ENCODE measurements around the gene SSC5D. TPM values are rescaled to one million over a fixed set of nuclear protein-coding genes. Genes with fewer than 3 reads are reported as not detected.

Gene SSC5D
- total and polyA plus RNA-seq, 4 donors: 0.08 to 1.0 (median 0.51) TPM

DNA sequence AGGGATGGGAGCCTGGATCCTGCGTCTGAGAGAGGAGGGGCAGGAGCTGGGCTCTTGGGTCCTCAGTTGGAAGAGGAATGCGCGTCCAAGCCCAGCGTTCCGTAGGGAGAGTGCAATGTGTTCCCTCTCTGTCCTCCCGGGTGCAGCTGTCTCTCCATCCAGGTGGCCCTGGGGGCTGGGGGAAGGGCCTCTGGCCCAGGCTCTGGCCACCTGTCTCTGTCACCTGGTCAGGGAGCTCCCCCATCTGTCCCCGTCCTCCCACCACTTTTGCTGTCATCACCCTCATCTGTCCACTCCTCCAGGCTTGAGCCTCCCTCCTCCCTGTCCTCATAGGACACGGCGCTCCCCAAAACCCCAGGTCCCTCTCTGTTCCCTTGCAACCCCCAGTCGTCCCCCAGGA lies 52.4 kb downstream of the SSC5D start:
- 45% methylated on average over 10 of the region's 10 CpGs for WGBS
- no peak overlapping the region for H3K27ac ChIP-seq (ENCODE audit: low read depth in 1 of 2, low read length in 2 of 2)
- H3K36me3 ChIP-seq (ENCODE audit: control insufficient read depth in 4 of 4, insufficient read depth in 3 of 4, low read depth in 1 of 4, low read length in 3 of 4): no peaks in the 10 kb centered on the region
- peaks cover 0 to 2% (median 0%) of the 10 kb centered on the region in 4 donors for H3K27me3 ChIP-seq (ENCODE audit: control insufficient read depth in 4 of 4, insufficient read depth in 4 of 4, low read length in 3 of 4)
- H3K4me1 ChIP-seq (ENCODE audit: control insufficient read depth in 4 of 4, insufficient read depth in 4 of 4, low read length in 3 of 4): peaks cover 0 to 2% (median 0%) of the 10 kb centered on the region in 4 donors
- no peaks in the 10 kb centered on the region for H3K9me3 ChIP-seq (ENCODE audit: control insufficient read depth in 4 of 4, low read length in 3 of 4)
- no peak for TF ChIP-seq JUND (IDR thresholded peaks at IDR 0.05)
- TF ChIP-seq GABPA (IDR thresholded peaks at IDR 0.05 in 1 of 2, conservative IDR thresholded peaks at IDR 0.05 in 1 of 2): no peak
- TF ChIP-seq, protein P1, sequence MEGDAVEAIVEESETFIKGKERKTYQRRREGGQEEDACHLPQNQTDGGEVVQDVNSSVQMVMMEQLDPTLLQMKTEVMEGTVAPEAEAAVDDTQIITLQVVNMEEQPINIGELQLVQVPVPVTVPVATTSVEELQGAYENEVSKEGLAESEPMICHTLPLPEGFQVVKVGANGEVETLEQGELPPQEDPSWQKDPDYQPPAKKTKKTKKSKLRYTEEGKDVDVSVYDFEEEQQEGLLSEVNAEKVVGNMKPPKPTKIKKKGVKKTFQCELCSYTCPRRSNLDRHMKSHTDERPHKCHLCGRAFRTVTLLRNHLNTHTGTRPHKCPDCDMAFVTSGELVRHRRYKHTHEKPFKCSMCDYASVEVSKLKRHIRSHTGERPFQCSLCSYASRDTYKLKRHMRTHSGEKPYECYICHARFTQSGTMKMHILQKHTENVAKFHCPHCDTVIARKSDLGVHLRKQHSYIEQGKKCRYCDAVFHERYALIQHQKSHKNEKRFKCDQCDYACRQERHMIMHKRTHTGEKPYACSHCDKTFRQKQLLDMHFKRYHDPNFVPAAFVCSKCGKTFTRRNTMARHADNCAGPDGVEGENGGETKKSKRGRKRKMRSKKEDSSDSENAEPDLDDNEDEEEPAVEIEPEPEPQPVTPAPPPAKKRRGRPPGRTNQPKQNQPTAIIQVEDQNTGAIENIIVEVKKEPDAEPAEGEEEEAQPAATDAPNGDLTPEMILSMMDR (IDR thresholded peaks at IDR 0.05; ENCODE audit: low read depth, low read length, missing input control): no peak
- TF ChIP-seq RAD21 (IDR thresholded peaks at IDR 0.05): no peak
- TF ChIP-seq HNF4G (IDR thresholded peaks at IDR 0.05): no peak
- no peak for TF ChIP-seq NR2F2 (IDR thresholded peaks at IDR 0.05)
- TF ChIP-seq, protein P2, sequence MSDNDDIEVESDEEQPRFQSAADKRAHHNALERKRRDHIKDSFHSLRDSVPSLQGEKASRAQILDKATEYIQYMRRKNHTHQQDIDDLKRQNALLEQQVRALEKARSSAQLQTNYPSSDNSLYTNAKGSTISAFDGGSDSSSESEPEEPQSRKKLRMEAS (IDR thresholded peaks at IDR 0.05): no peak
- TF ChIP-seq, protein P3, sequence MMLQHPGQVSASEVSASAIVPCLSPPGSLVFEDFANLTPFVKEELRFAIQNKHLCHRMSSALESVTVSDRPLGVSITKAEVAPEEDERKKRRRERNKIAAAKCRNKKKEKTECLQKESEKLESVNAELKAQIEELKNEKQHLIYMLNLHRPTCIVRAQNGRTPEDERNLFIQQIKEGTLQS (IDR thresholded peaks at IDR 0.05): no peak
- no peak for TF ChIP-seq YY1 (IDR thresholded peaks at IDR 0.05)
- no peak overlapping the region for H3K9ac ChIP-seq (ENCODE audit: low read depth in 1 of 2, low read length in 2 of 2)
- no peak overlapping the region for H3K4me3 ChIP-seq (ENCODE audit: low read depth in 1 of 3, low read length in 3 of 3)
- no peak for DNase-seq (ENCODE audit: low spot score)

DNA sequence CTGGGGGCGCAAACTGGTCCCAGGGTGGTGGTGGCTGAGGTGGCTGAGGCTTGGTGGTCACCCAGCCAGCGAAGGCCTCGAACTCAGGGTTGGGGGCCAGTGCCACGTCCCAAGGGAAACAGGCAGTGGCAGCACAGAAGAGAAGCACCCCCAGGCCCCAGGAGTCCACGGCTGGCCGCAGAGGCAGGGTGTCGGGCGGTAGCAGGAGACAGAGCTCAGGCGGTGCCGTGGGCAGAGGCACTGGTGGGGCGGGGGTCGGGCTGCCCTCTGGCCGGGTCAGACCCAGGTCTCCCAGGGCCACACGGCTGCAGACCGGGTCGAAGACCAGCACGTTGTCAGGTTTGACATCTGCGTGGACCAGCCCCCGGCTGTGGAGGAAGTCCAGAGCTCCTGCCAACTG lies 52.9 kb downstream of the SSC5D start:
- 65% methylated on average over 19 of the region's 19 CpGs for WGBS
- TF ChIP-seq JUND (IDR thresholded peaks at IDR 0.05): no peak
- TF ChIP-seq, protein P4, sequence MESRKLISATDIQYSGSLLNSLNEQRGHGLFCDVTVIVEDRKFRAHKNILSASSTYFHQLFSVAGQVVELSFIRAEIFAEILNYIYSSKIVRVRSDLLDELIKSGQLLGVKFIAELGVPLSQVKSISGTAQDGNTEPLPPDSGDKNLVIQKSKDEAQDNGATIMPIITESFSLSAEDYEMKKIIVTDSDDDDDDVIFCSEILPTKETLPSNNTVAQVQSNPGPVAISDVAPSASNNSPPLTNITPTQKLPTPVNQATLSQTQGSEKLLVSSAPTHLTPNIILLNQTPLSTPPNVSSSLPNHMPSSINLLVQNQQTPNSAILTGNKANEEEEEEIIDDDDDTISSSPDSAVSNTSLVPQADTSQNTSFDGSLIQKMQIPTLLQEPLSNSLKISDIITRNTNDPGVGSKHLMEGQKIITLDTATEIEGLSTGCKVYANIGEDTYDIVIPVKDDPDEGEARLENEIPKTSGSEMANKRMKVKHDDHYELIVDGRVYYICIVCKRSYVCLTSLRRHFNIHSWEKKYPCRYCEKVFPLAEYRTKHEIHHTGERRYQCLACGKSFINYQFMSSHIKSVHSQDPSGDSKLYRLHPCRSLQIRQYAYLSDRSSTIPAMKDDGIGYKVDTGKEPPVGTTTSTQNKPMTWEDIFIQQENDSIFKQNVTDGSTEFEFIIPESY (IDR thresholded peaks at IDR 0.05): no peak
- no peak for TF ChIP-seq EGR1 (IDR thresholded peaks at IDR 0.05; ENCODE audit: low read depth in 2 of 2)
- no peak for TF ChIP-seq FOXA1 (IDR thresholded peaks at IDR 0.05)
- no peak for TF ChIP-seq HNF4A (conservative IDR thresholded peaks at IDR 0.05)
- TF ChIP-seq, protein P5, sequence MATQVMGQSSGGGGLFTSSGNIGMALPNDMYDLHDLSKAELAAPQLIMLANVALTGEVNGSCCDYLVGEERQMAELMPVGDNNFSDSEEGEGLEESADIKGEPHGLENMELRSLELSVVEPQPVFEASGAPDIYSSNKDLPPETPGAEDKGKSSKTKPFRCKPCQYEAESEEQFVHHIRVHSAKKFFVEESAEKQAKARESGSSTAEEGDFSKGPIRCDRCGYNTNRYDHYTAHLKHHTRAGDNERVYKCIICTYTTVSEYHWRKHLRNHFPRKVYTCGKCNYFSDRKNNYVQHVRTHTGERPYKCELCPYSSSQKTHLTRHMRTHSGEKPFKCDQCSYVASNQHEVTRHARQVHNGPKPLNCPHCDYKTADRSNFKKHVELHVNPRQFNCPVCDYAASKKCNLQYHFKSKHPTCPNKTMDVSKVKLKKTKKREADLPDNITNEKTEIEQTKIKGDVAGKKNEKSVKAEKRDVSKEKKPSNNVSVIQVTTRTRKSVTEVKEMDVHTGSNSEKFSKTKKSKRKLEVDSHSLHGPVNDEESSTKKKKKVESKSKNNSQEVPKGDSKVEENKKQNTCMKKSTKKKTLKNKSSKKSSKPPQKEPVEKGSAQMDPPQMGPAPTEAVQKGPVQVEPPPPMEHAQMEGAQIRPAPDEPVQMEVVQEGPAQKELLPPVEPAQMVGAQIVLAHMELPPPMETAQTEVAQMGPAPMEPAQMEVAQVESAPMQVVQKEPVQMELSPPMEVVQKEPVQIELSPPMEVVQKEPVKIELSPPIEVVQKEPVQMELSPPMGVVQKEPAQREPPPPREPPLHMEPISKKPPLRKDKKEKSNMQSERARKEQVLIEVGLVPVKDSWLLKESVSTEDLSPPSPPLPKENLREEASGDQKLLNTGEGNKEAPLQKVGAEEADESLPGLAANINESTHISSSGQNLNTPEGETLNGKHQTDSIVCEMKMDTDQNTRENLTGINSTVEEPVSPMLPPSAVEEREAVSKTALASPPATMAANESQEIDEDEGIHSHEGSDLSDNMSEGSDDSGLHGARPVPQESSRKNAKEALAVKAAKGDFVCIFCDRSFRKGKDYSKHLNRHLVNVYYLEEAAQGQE (IDR thresholded peaks at IDR 0.05): no peak
- no peak for TF ChIP-seq HNF4G (IDR thresholded peaks at IDR 0.05)
- no peak for TF ChIP-seq NR2F2 (IDR thresholded peaks at IDR 0.05)
- TF ChIP-seq, protein P2 (IDR thresholded peaks at IDR 0.05): no peak
- no peak for TF ChIP-seq GABPA (IDR thresholded peaks at IDR 0.05 in 1 of 2, conservative IDR thresholded peaks at IDR 0.05 in 1 of 2)
- TF ChIP-seq SP1 (IDR thresholded peaks at IDR 0.05): no peak
- TF ChIP-seq TAF1 (conservative IDR thresholded peaks at IDR 0.05): no peak
- TF ChIP-seq, protein P3 (IDR thresholded peaks at IDR 0.05): no peak
- TF ChIP-seq RAD21 (IDR thresholded peaks at IDR 0.05): no peak
- TF ChIP-seq, protein P1 (IDR thresholded peaks at IDR 0.05; ENCODE audit: low read depth, low read length, missing input control): no peak
- TF ChIP-seq FOXA2 (IDR thresholded peaks at IDR 0.05): no peak
- TF ChIP-seq RXRA (IDR thresholded peaks at IDR 0.05): no peak
- H3K27me3 ChIP-seq (ENCODE audit: control insufficient read depth in 4 of 4, insufficient read depth in 4 of 4, low read length in 3 of 4): peaks cover 0 to 2% (median 0%) of the 10 kb centered on the region in 4 donors
- H3K9me3 ChIP-seq (ENCODE audit: control insufficient read depth in 4 of 4, low read length in 3 of 4): no peaks in the 10 kb centered on the region
- H3K4me1 ChIP-seq (ENCODE audit: control insufficient read depth in 4 of 4, insufficient read depth in 4 of 4, low read length in 3 of 4): peaks cover 0 to 2% (median 0%) of the 10 kb centered on the region in 4 donors
- H3K36me3 ChIP-seq (ENCODE audit: control insufficient read depth in 4 of 4, insufficient read depth in 3 of 4, low read depth in 1 of 4, low read length in 3 of 4): no peaks in the 10 kb centered on the region
- no peak overlapping the region for H3K4me3 ChIP-seq (ENCODE audit: low read depth in 1 of 3, low read length in 3 of 3)
- H3K9ac ChIP-seq (ENCODE audit: low read depth in 1 of 2, low read length in 2 of 2): no peak overlapping the region
- no peak overlapping the region for H3K27ac ChIP-seq (ENCODE audit: low read depth in 1 of 2, low read length in 2 of 2)
- no peak for DNase-seq (ENCODE audit: low spot score)

All from liver (tissue), 9 donors.